H1 (cell line): ENCODE results near the gene CHN2. TPM values are rescaled to one million over a fixed set of nuclear protein-coding genes. Genes with fewer than 3 reads are reported as not detected.

Experiments used
- CTCF ChIA-PET: fragments of 300-600 bp; sonication (Branson Sonifier 250); formaldehyde crosslinking; loops from one replicate; lab custom pipeline; 2021; ENCODE audit not compliant: partially characterized antibody; lab: Charles Lee
- POLR2A ChIA-PET: fragments of 300-600 bp; sonication (Branson Sonifier 250); formaldehyde crosslinking; loops from one replicate; lab custom pipeline; 2021; ENCODE audit warnings: inconsistent platforms; ENCODE audit not compliant: partially characterized antibody; lab: Charles Lee
- DNase-seq, 2 experiments: peaks; one replicate each; pipeline versions ENCODE4 v3.0.0 to v3.0.0-alpha.2; 2010 to 2022; ENCODE audit warnings: low spot score in 2 of 2, low read depth in 1 of 2, mixed read lengths in 1 of 2
- FAIRE-seq: peaks from 2 replicates; lab custom pipeline; 2011; peaks lifted over from hg19 to GRCh38; lab: Jason Lieb, UNC
- H2AFZ ChIP-seq: 2 replicates; pipeline ENCODE4 v1.8.1; 2012; ENCODE audit warnings: low read length, inconsistent platforms
- H2AK5ac ChIP-seq: 2 replicates; pipeline ENCODE4 v1.6.1; 2013; ENCODE audit warnings: low read depth, low read length
- H2BK120ac ChIP-seq: replicated peaks from 2 replicates; pipeline ENCODE3; 2013; ENCODE audit warnings: low read depth, low read length, inconsistent platforms
- H2BK12ac ChIP-seq: 2 replicates; pipeline ENCODE4 v1.6.1; 2013; ENCODE audit warnings: low read depth, low read length
- H2BK15ac ChIP-seq: 2 replicates; pipeline ENCODE4 v1.6.1; 2013; ENCODE audit warnings: low read length
- H2BK20ac ChIP-seq: 2 replicates; pipeline ENCODE4 v1.6.1; 2013; ENCODE audit warnings: low read length
- H2BK5ac ChIP-seq: 2 replicates; pipeline ENCODE4 v1.6.1; 2013; ENCODE audit warnings: low read depth, low read length
- H3K14ac ChIP-seq: 2 replicates; pipeline ENCODE4 v1.6.1; 2013; ENCODE audit warnings: inconsistent platforms; ENCODE audit not compliant: insufficient read length
- H3K18ac ChIP-seq: 2 replicates; pipeline ENCODE4 v1.6.1; 2013; ENCODE audit warnings: low read length; ENCODE audit errors: extremely low read depth
- H3K23ac ChIP-seq: 2 replicates; pipeline ENCODE4 v1.6.1; 2013; ENCODE audit warnings: inconsistent platforms; ENCODE audit not compliant: insufficient read length
- H3K23me2 ChIP-seq: 2 replicates; pipeline ENCODE4 v1.6.1; 2013; ENCODE audit warnings: low read depth, low read length
- H3K27ac ChIP-seq: 2 replicates; pipeline ENCODE4 v1.6.1; 2011; ENCODE audit warnings: low read depth, low read length, inconsistent platforms
- H3K27me3 ChIP-seq, 4 experiments: replicated peaks in 1 of 4; 1 replicate in 1 of 4; 2 replicates in 3 of 4; pipeline versions ENCODE4 v1.6.1 to v1.8.1; 2011 to 2013; ENCODE audit warnings: low read length in 3 of 4, mild to moderate bottlenecking in 3 of 4, inconsistent platforms in 2 of 4, mixed read lengths in 2 of 4, moderate library complexity in 1 of 4; ENCODE audit not compliant: control insufficient read depth in 3 of 4, insufficient read depth in 3 of 4; ENCODE audit errors: extremely low read depth in 1 of 4
- H3K36me3 ChIP-seq, 4 experiments: 2 replicates each; pipeline versions ENCODE4 v1.6.1 to v1.8.1; 2011 to 2013; ENCODE audit warnings: mild to moderate bottlenecking in 4 of 4, low read length in 3 of 4, moderate library complexity in 2 of 4, control low read depth in 1 of 4, inconsistent platforms in 1 of 4; ENCODE audit not compliant: insufficient read depth in 4 of 4, control insufficient read depth in 2 of 4
- H3K4ac ChIP-seq: replicated peaks from 2 replicates; pipeline ENCODE3; 2013; ENCODE audit warnings: low read length, low read depth, mixed read lengths, inconsistent platforms; ENCODE audit not compliant: insufficient read length
- H3K4me1 ChIP-seq, 4 experiments: replicated peaks in 1 of 4; 1 replicate in 1 of 4; 2 replicates in 3 of 4; pipeline versions ENCODE4 v1.6.1 to v1.8.1; 2011 to 2013; ENCODE audit warnings: low read length in 3 of 4, inconsistent platforms in 2 of 4, mixed read lengths in 1 of 4; ENCODE audit not compliant: insufficient read depth in 4 of 4, control insufficient read depth in 3 of 4
- H3K4me2 ChIP-seq, 2 experiments: 2 replicates each; pipeline versions ENCODE4 v1.6.1 to v1.8.1; 2011 to 2013; ENCODE audit warnings: low read depth in 2 of 2, low read length in 2 of 2, control low read depth in 1 of 2, inconsistent platforms in 1 of 2, mild to moderate bottlenecking in 1 of 2; ENCODE audit not compliant: insufficient read depth in 1 of 2
- H3K4me3 ChIP-seq, 4 experiments: fragments of 200-600, 300-600 bp in 1 of 4; sonication (generic), shearing (Covaris generic), sonication (Bioruptor Twin) in 1 of 4; 2 replicates each; pipeline versions ENCODE4 v1.5.1 to v1.8.1; 2011 to 2016; ENCODE audit warnings: low read length in 4 of 4, low read depth in 3 of 4, control low read depth in 2 of 4, inconsistent platforms in 2 of 4, mild to moderate bottlenecking in 2 of 4, mixed read lengths in 1 of 4, moderate library complexity in 1 of 4; ENCODE audit not compliant: insufficient read depth in 2 of 4; ENCODE audit errors: extremely low read depth in 1 of 4
- H3K56ac ChIP-seq: replicated peaks from 2 replicates; pipeline ENCODE3; 2013; ENCODE audit warnings: low read depth, mild to moderate bottlenecking, mixed read lengths, low read length, inconsistent platforms; ENCODE audit not compliant: insufficient read length
- H3K79me1 ChIP-seq: 2 replicates; pipeline ENCODE4 v1.6.1; 2013; ENCODE audit warnings: low read depth, low read length, control low read depth
- H3K79me2 ChIP-seq, 2 experiments: 2 replicates each; pipeline versions ENCODE4 v1.6.1 to v1.8.1; 2012 to 2013; ENCODE audit warnings: low read length in 2 of 2, mild to moderate bottlenecking in 2 of 2, inconsistent platforms in 1 of 2; ENCODE audit not compliant: insufficient read depth in 2 of 2, control insufficient read depth in 1 of 2
- H3K9ac ChIP-seq, 4 experiments: replicated peaks in 1 of 4; 1 replicate in 1 of 4; 2 replicates in 3 of 4; pipeline versions ENCODE4 v1.6.1 to v1.8.1; 2011 to 2013; ENCODE audit warnings: low read depth in 3 of 4, low read length in 3 of 4, control low read depth in 2 of 4, mild to moderate bottlenecking in 2 of 4, moderate library complexity in 2 of 4, inconsistent platforms in 1 of 4; ENCODE audit errors: extremely low read depth in 1 of 4
- H3K9me3 ChIP-seq, 2 experiments: 2 replicates each; pipeline versions ENCODE4 v1.6.1 to v1.8.1; 2012 to 2013; ENCODE audit warnings: mild to moderate bottlenecking in 2 of 2, moderate library complexity in 2 of 2, control low read depth in 1 of 2, inconsistent platforms in 1 of 2, low read depth in 1 of 2, low read length in 1 of 2, mixed read lengths in 1 of 2; ENCODE audit not compliant: insufficient read depth in 2 of 2
- H4K20me1 ChIP-seq, 2 experiments: replicated peaks in 1 of 2; 2 replicates each; pipeline versions ENCODE3 to v1.8.1; 2011 to 2013; ENCODE audit warnings: inconsistent platforms in 2 of 2, low read length in 2 of 2, mild to moderate bottlenecking in 1 of 2; ENCODE audit not compliant: insufficient read depth in 2 of 2, control insufficient read depth in 1 of 2
- H4K5ac ChIP-seq: 2 replicates; pipeline ENCODE4 v1.6.1; 2013; ENCODE audit warnings: low read length, low read depth, mixed read lengths, inconsistent platforms; ENCODE audit not compliant: insufficient read length
- H4K8ac ChIP-seq: 2 replicates; pipeline ENCODE4 v1.8.0; 2013; ENCODE audit warnings: mild to moderate bottlenecking, moderate library complexity, low read length, inconsistent platforms; ENCODE audit not compliant: insufficient read depth; ENCODE audit errors: extremely low read depth
- H4K91ac ChIP-seq: replicated peaks from 2 replicates; pipeline ENCODE3; 2013; ENCODE audit warnings: low read length, mixed read lengths, inconsistent platforms; ENCODE audit not compliant: insufficient read length
- ATF3 ChIP-seq: IDR thresholded peaks from 2 replicates; pipeline ENCODE4 v1.6.1; 2011; ENCODE audit warnings: low read depth, mild to moderate bottlenecking, low read length; ENCODE audit not compliant: insufficient read depth
- BACH1 ChIP-seq: IDR thresholded peaks from 2 replicates; pipeline ENCODE4 v1.6.1; 2012; ENCODE audit warnings: low read length, improper control_type of control experiment
- CBX8 ChIP-seq: fragments of 300-800, 300-1000 bp; sonication (generic); IDR thresholded peaks from 2 replicates; pipeline ENCODE4 v1.7.1; 2016; ENCODE audit warnings: low read depth, low read length, borderline replicate concordance
- CREB1 ChIP-seq: IDR thresholded peaks from 2 replicates; pipeline ENCODE4 v1.6.1; 2012; ENCODE audit warnings: inconsistent platforms
- KDM5A ChIP-seq: fragments of 200-600 bp; IDR thresholded peaks from 2 replicates; pipeline ENCODE4 v1.7.1; 2012; ENCODE audit warnings: mild to moderate bottlenecking, low read length, inconsistent platforms, mixed read lengths
- NRF1 ChIP-seq: IDR thresholded peaks from 2 replicates; pipeline ENCODE4 v1.6.1; 2011; ENCODE audit warnings: mild to moderate bottlenecking, low read depth, low read length, improper control_type of control experiment
- PHF8 ChIP-seq: fragments of 200-600 bp; sonication (generic); conservative IDR thresholded peaks from 2 replicates; pipeline ENCODE4 v1.7.1; 2012; ENCODE audit warnings: low read depth, mild to moderate bottlenecking, inconsistent platforms, low read length, moderate library complexity
- RFX5 ChIP-seq: IDR thresholded peaks from 2 replicates; pipeline ENCODE4 v1.6.1; 2011; ENCODE audit warnings: low read depth, low read length, improper control_type of control experiment, borderline replicate concordance
- RNF2 ChIP-seq: fragments of 200-900, 300-1000 bp; sonication (generic); IDR thresholded peaks from 2 replicates; pipeline ENCODE4 v1.7.1; 2016; ENCODE audit warnings: borderline replicate concordance, low read depth, mild to moderate bottlenecking, antibody characterized with exemption, low read length; ENCODE audit not compliant: poor library complexity, severe bottlenecking; ENCODE audit errors: missing control alignments
- SIN3A ChIP-seq, 2 experiments: IDR thresholded peaks in 1 of 2; conservative IDR thresholded peaks in 1 of 2; 2 replicates each; pipeline ENCODE4 v1.6.1; 2011 to 2012; ENCODE audit warnings: low read length in 2 of 2, improper control_type of control experiment in 1 of 2, low read depth in 1 of 2, mild to moderate bottlenecking in 1 of 2
- SRF ChIP-seq: IDR thresholded peaks from 2 replicates; pipeline ENCODE4 v1.6.1; 2011; ENCODE audit warnings: mild to moderate bottlenecking, low read depth, low read length, moderate library complexity
- TAF1 ChIP-seq: IDR thresholded peaks from 2 replicates; pipeline ENCODE4 v1.6.1; 2011; ENCODE audit warnings: mild to moderate bottlenecking, low read depth, low read length
- WGBS, 2 experiments: shearing (Covaris generic) in 1 of 2; methylation state at CpG; one replicate each; pipeline versions ENCODE4 v1.1.6 to v1.1.7; 2013 to 2015; ENCODE audit warnings: low lambda C conversion rate in 2 of 2, mixed read lengths in 2 of 2, inconsistent platforms in 1 of 2, low coverage in 1 of 2, missing lambda C conversion rate in 1 of 2; ENCODE audit not compliant: insufficient replicate concordance in 2 of 2, insufficient coverage in 1 of 2, insufficient read length in 1 of 2; ENCODE audit errors: extremely low coverage in 1 of 2, missing lambda C conversion rate in 1 of 2; 5-methylcytosine and 5-hydroxymethylcytosine counted together
- polyA plus RNA-seq, 7 experiments: library from polyadenylated mRNA; depleted of rRNA in 3 of 7; stranded (reverse) in 5 of 7; unstranded in 2 of 7; fragments of >200 nt in 5 of 7; fragments of 200-250 nt in 2 of 7; gene quantifications; 1 replicate in 5 of 7; 2 replicates in 1 of 7; 4 replicates in 1 of 7; pipeline versions ENCODE4 v1.2.1 to v1.2.3, GENCODE V29; 2011 to 2013; ENCODE audit warnings: missing spikeins in 2 of 7, mixed read lengths in 2 of 7
- total RNA-seq: library from RNA; stranded (reverse); fragmentation: NEBNext Ultra II Directional; extraction: Animal tissue kit (Norgen Biotek cat#: 25700); gene quantifications from 2 replicates; pipeline ENCODE4 v1.2.1, GENCODE V29; 2021
- TF ChIP-seq, protein P1 (sequence below): IDR thresholded peaks from 2 replicates; pipeline ENCODE4 v1.6.1; 2012; ENCODE audit warnings: inconsistent platforms

The CHN2 gene
- total and polyA plus RNA-seq, 2 of the 8 experiments (the other 6 are each of a cell fraction or from before 2014, with no cell fraction given): 2.9 to 4.8 TPM

GRCh38 chr7:29511851-29512250 is 317.3 kb downstream of the CHN2 start:
- ChIA-PET POLR2A (no interaction called here), CTCF (interaction anchor here (0.9 kb wide), 1 partner anchor 83 kb away, joined by 3 read pairs; no protein-coding TSS in a partner anchor)
- no peak overlapping the region for H2BK20ac ChIP-seq
- H4K8ac ChIP-seq: no peak overlapping the region
- no peak overlapping the region for H2AFZ ChIP-seq
- H4K20me1 ChIP-seq: no peaks in the 10 kb centered on the region
- no peak overlapping the region for H2AK5ac ChIP-seq
- H3K9me3 ChIP-seq: no peaks in the 10 kb centered on the region
- FAIRE-seq: no peak
- H3K27ac ChIP-seq: no peak overlapping the region
- no peaks in the 10 kb centered on the region for H3K79me1 ChIP-seq
- H3K4me2 ChIP-seq: no peak overlapping the region
- H3K4me3 ChIP-seq: no peak overlapping the region
- H3K4ac ChIP-seq: no peak overlapping the region
- 84% methylated on average over 7 of the region's 8 CpGs; no CpG with 5 or more reads in 1 of the 2 experiments for WGBS, 2 experiments
- no peak overlapping the region for H3K56ac ChIP-seq
- no peak overlapping the region for H4K5ac ChIP-seq
- H3K14ac ChIP-seq: no peak overlapping the region
- no peak overlapping the region for H4K91ac ChIP-seq
- no peaks in the 10 kb centered on the region for H3K79me2 ChIP-seq
- no peak overlapping the region for H2BK5ac ChIP-seq
- no peak overlapping the region for H3K9ac ChIP-seq
- H2BK120ac ChIP-seq: no peak overlapping the region
- H2BK12ac ChIP-seq: no peak overlapping the region
- no peaks in the 10 kb centered on the region for H3K36me3 ChIP-seq
- no peak for DNase-seq
- H3K18ac ChIP-seq: no peak overlapping the region
- no peaks in the 10 kb centered on the region for H3K4me1 ChIP-seq
- H3K23me2 ChIP-seq: no peaks in the 10 kb centered on the region
- no peak overlapping the region for H3K23ac ChIP-seq
- TF ChIP-seq TAF1 (no peak), NRF1 (no peak), CBX8 (no peak), CREB1 (no peak), RNF2 (no peak), ATF3 (no peak), RFX5 (no peak), PHF8 (no peak), SRF (no peak), BACH1 (no peak), SIN3A (conservative IDR thresholded peaks at IDR 0.05 in 1 of 2, IDR thresholded peaks at IDR 0.05 in 1 of 2; ENCODE audit: low read depth in 1 of 2, low read length in 2 of 2) (no peak), KDM5A (no peak)
- TF ChIP-seq, protein P1, sequence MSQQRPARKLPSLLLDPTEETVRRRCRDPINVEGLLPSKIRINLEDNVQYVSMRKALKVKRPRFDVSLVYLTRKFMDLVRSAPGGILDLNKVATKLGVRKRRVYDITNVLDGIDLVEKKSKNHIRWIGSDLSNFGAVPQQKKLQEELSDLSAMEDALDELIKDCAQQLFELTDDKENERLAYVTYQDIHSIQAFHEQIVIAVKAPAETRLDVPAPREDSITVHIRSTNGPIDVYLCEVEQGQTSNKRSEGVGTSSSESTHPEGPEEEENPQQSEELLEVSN: no peak
- TF ChIP-seq, all 59 proteins: peak for 0
- Histone ChIP-seq H2BK15ac (no peak overlapping the region), H3K27me3 (no peaks in the 10 kb centered on the region)
